Fibroblast of skin of right quadriceps (primary cell): ENCODE measurements around the gene NXNL1.

ENCODE experiments used
- DNase-seq: peaks from one replicate; pipeline ENCODE4 v3.0.0-alpha.2; 2013

NXNL1 gene

GRCh38 chr19:17455308-17456123 is 5.2 kb downstream of the NXNL1 start:
- no peak for DNase-seq

GRCh38 chr19:17454576-17455071 is 6.1 kb downstream of the NXNL1 start:
- DNase-seq, result no peak

GRCh38 chr19:17451820-17452219 is 8.9 kb downstream of the NXNL1 start:
- no peak for DNase-seq

GRCh38 chr19:17450264-17451075 is 10.3 kb downstream of the NXNL1 start:
- no peak for DNase-seq

- peak; percentile 19 for DNase-seq
Observed at GRCh38 chr19:17448131-17448967, 12.4 kb downstream of the NXNL1 start, which contains the start of gene TMEM221. TSS of gene TMEM221 (minus strand) at chr19:17448668. CDS start at chr19:17448462, 206 bp downstream.

GRCh38 chr19:17447704-17448130 is 13.0 kb downstream of the NXNL1 start:
- no peak for DNase-seq

GRCh38 chr19:17445526-17446165 is 15.1 kb downstream of the NXNL1 start:
- DNase-seq, result no peak

GRCh38 chr19:17441241-17442021 is 19.3 kb downstream of the NXNL1 start:
- DNase-seq, result no peak

GRCh38 chr19:17436874-17437267 is 23.9 kb downstream of the NXNL1 start:
- DNase-seq, result no peak

GRCh38 chr19:17436094-17436873 is 24.4 kb downstream of the NXNL1 start:
- DNase-seq, result no peak

GRCh38 chr19:17435218-17435617 is 25.5 kb downstream of the NXNL1 start:
- DNase-seq, result no peak

- no peak for DNase-seq
Observed at GRCh38 chr19:17431417-17431816, 29.3 kb downstream of the NXNL1 start.

GRCh38 chr19:17429641-17430113 is 31.0 kb downstream of the NXNL1 start:
- no peak for DNase-seq

GRCh38 chr19:17424743-17425365 is 35.9 kb downstream of the NXNL1 start:
- no peak for DNase-seq

GRCh38 chr19:17423429-17424208 is 37.1 kb downstream of the NXNL1 start:
- no peak for DNase-seq

- no peak for DNase-seq
Observed at GRCh38 chr19:17421942-17422341, 38.8 kb downstream of the NXNL1 start.

- no peak for DNase-seq
Observed at GRCh38 chr19:17420475-17420924, 40.2 kb downstream of the NXNL1 start.

GRCh38 chr19:17419621-17420474 is 40.9 kb downstream of the NXNL1 start, which contains the start of gene MVB12A:
TSS of gene MVB12A (plus strand) at chr19:17420047. CDS start at chr19:17420136, 89 bp downstream.
- DNase-seq, result peak; percentile 99
